Measurements from ENCODE around the gene PSMA7.

- TF ChIP-seq MXI1 (IDR thresholded peaks at IDR 0.05; ENCODE audit: low read depth, low read length) (no peak), CTCF (IDR thresholded peaks at IDR 0.05) (no peak), SIN3A (IDR thresholded peaks at IDR 0.05; ENCODE audit: borderline replicate concordance, low read depth, low read length) (no peak), PBX3 (IDR thresholded peaks at IDR 0.05) (no peak), FOXM1 (IDR thresholded peaks at IDR 0.05; ENCODE audit: low read depth) (no peak), MAX (IDR thresholded peaks at IDR 0.05; ENCODE audit: low read depth) (no peak), JUND (IDR thresholded peaks at IDR 0.05) (no peak), GABPA (IDR thresholded peaks at IDR 0.05; ENCODE audit: low read depth) (no peak), IRF3 (IDR thresholded peaks at IDR 0.05; ENCODE audit: low read depth, low read length) (no peak)
Measured at GRCh38 chr20:62147125-62147524, 3.9 kb upstream of the PSMA7 start.
